Measurements from ENCODE around the gene OTOP3.
"Not testable (repeated sequence)": the region's sequence is repeated elsewhere in the genome, so short reads cannot be mapped to it uniquely, and the experiment has no call there.

The OTOP3 gene

GRCh38 chr17:74935585-74936469, at the start of gene OTOP3:
Gene OTOP3 (plus strand): TSS chr17:74935898. CDS start chr17:74935922, 24 bp downstream.
- no peak for DNase-seq

- DNase-seq, result no peak
Observed at GRCh38 chr17:74888469-74888868, 47.2 kb upstream of the OTOP3 start.

- DNase-seq, result no peak
Observed at GRCh38 chr17:74890554-74890953, 45.1 kb upstream of the OTOP3 start.

GRCh38 chr17:74892013-74892841, 43.5 kb upstream of the OTOP3 start:
- DNase-seq, result no peak

- no peak for DNase-seq
Observed at GRCh38 chr17:74892974-74893911, 42.5 kb upstream of the OTOP3 start, which contains the start of gene FADS6. Gene FADS6 (minus strand): TSS chr17:74893633. CDS start chr17:74893595, 38 bp downstream.

GRCh38 chr17:74893936-74894671, 41.6 kb upstream of the OTOP3 start:
- DNase-seq, result no peak

- no peak for DNase-seq
Observed at GRCh38 chr17:74898376-74898946, 37.2 kb upstream of the OTOP3 start.

- DNase-seq, result no peak
Observed at GRCh38 chr17:74900208-74900607, 35.5 kb upstream of the OTOP3 start.

GRCh38 chr17:74901353-74902135, 34.2 kb upstream of the OTOP3 start:
- no peak for DNase-seq

GRCh38 chr17:74903034-74903433, 32.7 kb upstream of the OTOP3 start:
- DNase-seq, result no peak

GRCh38 chr17:74903671-74904070, 32.0 kb upstream of the OTOP3 start:
- no peak for DNase-seq

- no peak for DNase-seq
Observed at GRCh38 chr17:74904687-74905409, 30.9 kb upstream of the OTOP3 start.

GRCh38 chr17:74906214-74906793, 29.4 kb upstream of the OTOP3 start:
- not testable (repeated sequence) for DNase-seq

- DNase-seq, result no peak
Observed at GRCh38 chr17:74907012-74907411, 28.7 kb upstream of the OTOP3 start.

GRCh38 chr17:74909097-74909496, 26.6 kb upstream of the OTOP3 start:
- DNase-seq, result not testable (repeated sequence)

GRCh38 chr17:74911423-74911822, 24.3 kb upstream of the OTOP3 start:
- not testable (repeated sequence) for DNase-seq

GRCh38 chr17:74916136-74916850, 19.4 kb upstream of the OTOP3 start:
- DNase-seq, result no peak

- no peak for DNase-seq
Observed at GRCh38 chr17:74916851-74917199, 18.9 kb upstream of the OTOP3 start.

GRCh38 chr17:74917430-74917829, 18.3 kb upstream of the OTOP3 start:
- DNase-seq, result no peak

Measured in left hindlimb (tissue), 1 donor.